Astrocyte (in vitro differentiated cells and primary cell): ENCODE measurements around the gene EZH1. TPM values are rescaled to one million over a fixed set of nuclear protein-coding genes. Genes with fewer than 3 reads are reported as not detected.
"Not testable (repeated sequence)": the region's sequence is repeated elsewhere in the genome, so short reads cannot be mapped to it uniquely, and the experiment has no call there.

Experiments
- DNase-seq: peaks from one replicate; pipeline ENCODE4 v3.0.0-alpha.2; 2010; ENCODE audit warnings: low read depth
- FAIRE-seq: peaks from 2 replicates; lab custom pipeline; 2011; peaks lifted over from hg19 to GRCh38; lab: Jason Lieb, UNC
- H2AFZ ChIP-seq: 2 replicates; pipeline ENCODE4 v1.6.0; 2012; ENCODE audit warnings: low read depth, low read length, inconsistent platforms
- H3K27ac ChIP-seq: 2 replicates; pipeline ENCODE4 v1.5.1; 2011; ENCODE audit warnings: low read depth, low read length, inconsistent platforms
- H3K27me3 ChIP-seq: 2 replicates; pipeline ENCODE4 v1.6.0; 2011; ENCODE audit warnings: low read length, inconsistent platforms; ENCODE audit not compliant: insufficient read depth
- H3K36me3 ChIP-seq: 2 replicates; pipeline ENCODE4 v1.5.1; 2011; ENCODE audit warnings: low read length, inconsistent platforms; ENCODE audit not compliant: insufficient read depth
- H3K4me1 ChIP-seq: 2 replicates; pipeline ENCODE4 v1.5.1; 2011; ENCODE audit warnings: low read length, inconsistent platforms; ENCODE audit not compliant: insufficient read depth
- H3K4me2 ChIP-seq: 2 replicates; pipeline ENCODE4 v1.6.0; 2012; ENCODE audit warnings: low read length, inconsistent platforms
- H3K4me3 ChIP-seq: 2 replicates; pipeline ENCODE4 v1.5.1; 2011; ENCODE audit warnings: low read depth, mild to moderate bottlenecking, low read length, inconsistent platforms; ENCODE audit not compliant: insufficient read depth
- H3K79me2 ChIP-seq: 2 replicates; pipeline ENCODE4 v1.6.0; 2012; ENCODE audit warnings: mild to moderate bottlenecking, low read length, inconsistent platforms; ENCODE audit not compliant: insufficient read depth
- H3K9ac ChIP-seq: 2 replicates; pipeline ENCODE4 v1.6.0; 2012; ENCODE audit warnings: mild to moderate bottlenecking, low read length, inconsistent platforms
- H3K9me3 ChIP-seq: 2 replicates; pipeline ENCODE4 v1.5.1; 2012; ENCODE audit warnings: low read depth, mild to moderate bottlenecking, low read length, inconsistent platforms; ENCODE audit not compliant: insufficient read depth
- H4K20me1 ChIP-seq: 2 replicates; pipeline ENCODE4 v1.6.0; 2012; ENCODE audit warnings: low read length, inconsistent platforms; ENCODE audit not compliant: insufficient read depth
- H3K27ac Mint-ChIP-seq: one replicate; pipeline ENCODE4 v1.8.0; 2021; ENCODE audit warnings: mild to moderate bottlenecking, mixed read lengths; ENCODE audit not compliant: unreplicated experiment
- H3K27me3 Mint-ChIP-seq: one replicate; pipeline ENCODE4 v1.8.0; 2021; ENCODE audit warnings: low read depth, mixed read lengths; ENCODE audit not compliant: unreplicated experiment
- H3K36me3 Mint-ChIP-seq: one replicate; pipeline ENCODE4 v1.8.0; 2021; ENCODE audit warnings: low read depth, mixed read lengths; ENCODE audit not compliant: unreplicated experiment
- H3K4me1 Mint-ChIP-seq: one replicate; pipeline ENCODE4 v1.8.0; 2021; ENCODE audit warnings: low read depth, mixed read lengths; ENCODE audit not compliant: unreplicated experiment
- H3K4me3 Mint-ChIP-seq: one replicate; pipeline ENCODE4 v1.8.0; 2021; ENCODE audit warnings: mild to moderate bottlenecking, moderate library complexity, mixed read lengths; ENCODE audit not compliant: unreplicated experiment
- H3K9me3 Mint-ChIP-seq: one replicate; pipeline ENCODE4 v1.8.0; 2021; ENCODE audit warnings: mild to moderate bottlenecking, mixed read lengths; ENCODE audit not compliant: unreplicated experiment
- CTCF ChIP-seq: IDR thresholded peaks from 2 replicates; pipeline ENCODE4 v1.5.1; 2011; ENCODE audit warnings: low read depth, mild to moderate bottlenecking, inconsistent platforms, low read length, moderate library complexity; ENCODE audit not compliant: insufficient read depth
- EZH2 ChIP-seq: IDR thresholded peaks from 2 replicates; pipeline ENCODE4 v1.6.1; 2012; ENCODE audit warnings: mild to moderate bottlenecking, low read length, inconsistent platforms; ENCODE audit not compliant: insufficient read depth
- total RNA-seq: library from RNA; stranded (reverse); gene quantifications from 2 replicates; pipeline ENCODE4 v1.2.1, GENCODE V29; 2021

EZH1 gene
- total RNA-seq, 1 donor from 2014 or later, result 15.2 TPM

- Histone ChIP-seq H3K79me2 (peaks cover 5% of the 10 kb centered on the region), H3K27me3 (no peaks in the 10 kb centered on the region), H3K9me3 (no peaks in the 10 kb centered on the region), H2AFZ (peak overlapping the region; percentile 94), H3K4me2 (peak overlapping the region; percentile 98), H3K9ac (peak overlapping the region; percentile 96), H3K4me1 (peaks cover 42% of the 10 kb centered on the region), H4K20me1 (no peaks in the 10 kb centered on the region), H3K27ac (peak overlapping the region; percentile 95), H3K36me3 (no peaks in the 10 kb centered on the region), H3K4me3 (peak overlapping the region; percentile 92)
- FAIRE-seq (no peak), DNase-seq (no peak)
- H3K4me3 Mint-ChIP-seq, result peak overlapping the region; percentile 96
- no peak for TF ChIP-seq CTCF
- no peak for TF ChIP-seq EZH2
- H3K9me3 Mint-ChIP-seq, result no peaks in the 10 kb centered on the region
- H3K4me1 Mint-ChIP-seq, result peaks cover 42% of the 10 kb centered on the region
- peak overlapping the region; percentile 98 for H3K27ac Mint-ChIP-seq
- no peaks in the 10 kb centered on the region for H3K36me3 Mint-ChIP-seq
- no peaks in the 10 kb centered on the region for H3K27me3 Mint-ChIP-seq
Measured at GRCh38 chr17:42772945-42773289, 28.1 kb upstream of the EZH1 start.

GRCh38 chr17:42769964-42770363, 25.1 kb upstream of the EZH1 start:
- not testable (repeated sequence) for H3K9me3 Mint-ChIP-seq, H3K4me3 Mint-ChIP-seq, H3K27me3 ChIP-seq

GRCh38 chr17:42768006-42768405, 23.2 kb upstream of the EZH1 start:
- H3K4me1 ChIP-seq, result peaks cover 11% of the 10 kb centered on the region
- not testable (repeated sequence) for DNase-seq, H3K27me3 ChIP-seq, H3K4me2 ChIP-seq, FAIRE-seq, H4K20me1 ChIP-seq, H3K79me2 ChIP-seq, H3K36me3 Mint-ChIP-seq, H3K27me3 Mint-ChIP-seq, H3K4me3 ChIP-seq, H3K9me3 ChIP-seq, H3K9ac ChIP-seq, H3K9me3 Mint-ChIP-seq, H3K27ac ChIP-seq, H3K27ac Mint-ChIP-seq, H3K36me3 ChIP-seq, H2AFZ ChIP-seq
- Mint-ChIP-seq H3K4me1 (peaks cover 21% of the 10 kb centered on the region), H3K4me3 (peak overlapping the region; percentile 4)

More at GRCh38 chr17:42769964-42770363, 25.1 kb upstream of the EZH1 start:
- H3K4me1 ChIP-seq, result peaks cover 29% of the 10 kb centered on the region
- not testable (repeated sequence) for H3K36me3 ChIP-seq, H2AFZ ChIP-seq, H3K79me2 ChIP-seq, H3K9ac ChIP-seq, H3K27me3 Mint-ChIP-seq, H3K4me3 ChIP-seq, H3K9me3 ChIP-seq, H3K4me2 ChIP-seq, H3K27ac Mint-ChIP-seq, H3K36me3 Mint-ChIP-seq, FAIRE-seq, H4K20me1 ChIP-seq, DNase-seq, H3K27ac ChIP-seq
- peaks cover 31% of the 10 kb centered on the region for H3K4me1 Mint-ChIP-seq

- no peak overlapping the region for H2AFZ ChIP-seq
- FAIRE-seq (no peak), DNase-seq (no peak)
- Mint-ChIP-seq H3K4me1 (peaks cover 21% of the 10 kb centered on the region), H3K27ac (no peak overlapping the region), H3K9me3 (no peaks in the 10 kb centered on the region), H3K4me3 (no peak overlapping the region), H3K36me3 (no peaks in the 10 kb centered on the region), H3K27me3 (peaks cover 5% of the 10 kb centered on the region)
- H3K4me3 ChIP-seq, result no peak overlapping the region
- H3K9ac ChIP-seq, result no peak overlapping the region
- no peaks in the 10 kb centered on the region for H4K20me1 ChIP-seq
- H3K9me3 ChIP-seq, result no peaks in the 10 kb centered on the region
- H3K79me2 ChIP-seq, result no peaks in the 10 kb centered on the region
- TF ChIP-seq CTCF (no peak), EZH2 (no peak)
- no peak overlapping the region for H3K4me2 ChIP-seq
- H3K27me3 ChIP-seq, result no peaks in the 10 kb centered on the region
- peaks cover 7% of the 10 kb centered on the region for H3K4me1 ChIP-seq
- no peaks in the 10 kb centered on the region for H3K36me3 ChIP-seq
- H3K27ac ChIP-seq, result no peak overlapping the region
Measured at GRCh38 chr17:42767512-42767911, 22.7 kb upstream of the EZH1 start.
